HEK293 (cell line): ENCODE data around the gene PEAR1.

ENCODE experiments used
- SP2 ChIP-seq: fragments of 450-650 bp; formaldehyde crosslinking; IDR thresholded peaks from 2 replicates; pipeline ENCODE4 v1.5.1; 2016; ENCODE audit warnings: missing biosample characterization, missing genetic modification characterization
- ZBTB8A ChIP-seq: fragments of 450-650 bp; formaldehyde crosslinking; IDR thresholded peaks from 2 replicates; pipeline ENCODE4 v1.5.1; 2016; ENCODE audit warnings: missing biosample characterization, missing genetic modification characterization
- ZNF2 ChIP-seq: fragments of 450-650 bp; formaldehyde crosslinking; IDR thresholded peaks from 2 replicates; pipeline ENCODE4 v1.5.1; 2016; ENCODE audit warnings: missing biosample characterization, missing genetic modification characterization
- ZNF23 ChIP-seq: fragments of 450-650 bp; formaldehyde crosslinking; IDR thresholded peaks from 2 replicates; pipeline ENCODE4 v1.5.1; 2016; ENCODE audit warnings: missing biosample characterization, missing genetic modification characterization, borderline replicate concordance
- ZNF701 ChIP-seq: fragments of 450-650 bp; formaldehyde crosslinking; IDR thresholded peaks from 2 replicates; pipeline ENCODE4 v1.5.1; 2016; ENCODE audit warnings: missing biosample characterization, missing genetic modification characterization
- TF ChIP-seq, protein P1 (sequence below): sonication (generic); formaldehyde crosslinking; IDR thresholded peaks from 2 replicates; pipeline ENCODE4 v1.8.1; 2022; ENCODE audit warnings: mild to moderate bottlenecking, moderate library complexity, missing genetic modification reagents
- TF ChIP-seq, protein P2 (sequence below): fragments of 450-650 bp; formaldehyde crosslinking; IDR thresholded peaks from 2 replicates; pipeline ENCODE4 v1.5.1; 2016; ENCODE audit warnings: missing biosample characterization, missing genetic modification characterization

- TF ChIP-seq ZBTB8A (tag by site-specific recombination) = no peak
- TF ChIP-seq, protein P1, sequence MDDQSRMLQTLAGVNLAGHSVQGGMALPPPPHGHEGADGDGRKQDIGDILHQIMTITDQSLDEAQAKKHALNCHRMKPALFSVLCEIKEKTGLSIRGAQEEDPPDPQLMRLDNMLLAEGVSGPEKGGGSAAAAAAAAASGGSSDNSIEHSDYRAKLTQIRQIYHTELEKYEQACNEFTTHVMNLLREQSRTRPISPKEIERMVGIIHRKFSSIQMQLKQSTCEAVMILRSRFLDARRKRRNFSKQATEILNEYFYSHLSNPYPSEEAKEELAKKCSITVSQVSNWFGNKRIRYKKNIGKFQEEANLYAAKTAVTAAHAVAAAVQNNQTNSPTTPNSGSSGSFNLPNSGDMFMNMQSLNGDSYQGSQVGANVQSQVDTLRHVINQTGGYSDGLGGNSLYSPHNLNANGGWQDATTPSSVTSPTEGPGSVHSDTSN (CRISPR knock-in tag) = no peak
- no peak for TF ChIP-seq SP2 (tag by site-specific recombination)
- TF ChIP-seq, protein P2, sequence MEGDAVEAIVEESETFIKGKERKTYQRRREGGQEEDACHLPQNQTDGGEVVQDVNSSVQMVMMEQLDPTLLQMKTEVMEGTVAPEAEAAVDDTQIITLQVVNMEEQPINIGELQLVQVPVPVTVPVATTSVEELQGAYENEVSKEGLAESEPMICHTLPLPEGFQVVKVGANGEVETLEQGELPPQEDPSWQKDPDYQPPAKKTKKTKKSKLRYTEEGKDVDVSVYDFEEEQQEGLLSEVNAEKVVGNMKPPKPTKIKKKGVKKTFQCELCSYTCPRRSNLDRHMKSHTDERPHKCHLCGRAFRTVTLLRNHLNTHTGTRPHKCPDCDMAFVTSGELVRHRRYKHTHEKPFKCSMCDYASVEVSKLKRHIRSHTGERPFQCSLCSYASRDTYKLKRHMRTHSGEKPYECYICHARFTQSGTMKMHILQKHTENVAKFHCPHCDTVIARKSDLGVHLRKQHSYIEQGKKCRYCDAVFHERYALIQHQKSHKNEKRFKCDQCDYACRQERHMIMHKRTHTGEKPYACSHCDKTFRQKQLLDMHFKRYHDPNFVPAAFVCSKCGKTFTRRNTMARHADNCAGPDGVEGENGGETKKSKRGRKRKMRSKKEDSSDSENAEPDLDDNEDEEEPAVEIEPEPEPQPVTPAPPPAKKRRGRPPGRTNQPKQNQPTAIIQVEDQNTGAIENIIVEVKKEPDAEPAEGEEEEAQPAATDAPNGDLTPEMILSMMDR = no peak
- TF ChIP-seq ZNF701 = no peak
- no peak for TF ChIP-seq ZNF23
- no peak for TF ChIP-seq ZNF2
Measured at GRCh38 chr1:156875341-156875615, 18.2 kb upstream of the PEAR1 start.
